HG02610 (cell line): Measurements from ENCODE around the gene CEACAM21.
A peak's percentile ranks its signal among the peaks of the same experiment; 100 is the strongest.
"Not testable (repeated sequence)": the region's sequence is repeated elsewhere in the genome, so short reads cannot be mapped to it uniquely, and the experiment has no call there.

ENCODE experiments used
- ATAC-seq: cut with Tn5 transposase; IDR thresholded peaks from one replicate; pipeline ENCODE4 v1.9.1; 2021; ENCODE audit warnings: mild to moderate bottlenecking, moderate library complexity; ENCODE audit not compliant: unreplicated experiment

Gene CEACAM21

DNA sequence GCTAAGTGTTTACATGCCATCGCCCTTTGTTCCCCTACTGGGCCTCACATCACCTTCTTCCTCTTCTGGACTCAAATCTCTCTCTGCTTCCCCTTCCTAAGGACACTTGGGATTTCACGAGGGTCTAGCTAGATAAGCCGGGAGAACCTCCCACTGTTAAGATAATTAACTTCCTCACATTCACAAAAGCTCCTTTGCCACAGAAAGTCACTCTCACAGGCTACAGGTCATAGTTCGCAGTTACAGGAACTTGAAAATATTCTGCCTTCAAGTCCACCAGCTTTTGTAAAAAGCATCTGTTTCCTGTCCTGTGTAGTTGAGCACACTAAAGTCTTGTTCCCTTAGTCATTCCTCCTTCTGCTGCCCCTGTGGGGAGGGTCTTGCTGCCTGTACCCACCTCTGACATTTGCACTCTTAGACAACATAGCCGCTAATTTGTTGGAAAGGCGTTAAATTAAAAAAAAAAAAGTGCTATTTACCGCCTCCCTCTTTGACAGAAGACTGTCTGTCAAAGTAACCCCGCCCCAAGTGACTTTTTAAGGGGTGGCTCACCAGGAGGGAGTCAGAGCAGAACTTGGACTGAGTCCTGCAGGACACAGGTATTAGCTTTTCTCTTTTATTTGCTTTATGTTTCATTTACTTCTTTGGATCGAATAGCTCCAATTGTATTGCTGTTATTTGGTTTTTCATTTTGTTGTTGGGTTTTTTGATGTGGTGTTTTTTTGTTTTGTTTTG, 26.8 kb upstream of the CEACAM21 start:
- ATAC-seq, result peak; percentile 52

GRCh38 chr19:41549884-41550283, 26.1 kb upstream of the CEACAM21 start:
- ATAC-seq, result no peak

- no peak for ATAC-seq
Observed at GRCh38 chr19:41551212-41551610, 24.8 kb upstream of the CEACAM21 start.

GRCh38 chr19:41551711-41552110, 24.3 kb upstream of the CEACAM21 start:
- no peak for ATAC-seq

DNA sequence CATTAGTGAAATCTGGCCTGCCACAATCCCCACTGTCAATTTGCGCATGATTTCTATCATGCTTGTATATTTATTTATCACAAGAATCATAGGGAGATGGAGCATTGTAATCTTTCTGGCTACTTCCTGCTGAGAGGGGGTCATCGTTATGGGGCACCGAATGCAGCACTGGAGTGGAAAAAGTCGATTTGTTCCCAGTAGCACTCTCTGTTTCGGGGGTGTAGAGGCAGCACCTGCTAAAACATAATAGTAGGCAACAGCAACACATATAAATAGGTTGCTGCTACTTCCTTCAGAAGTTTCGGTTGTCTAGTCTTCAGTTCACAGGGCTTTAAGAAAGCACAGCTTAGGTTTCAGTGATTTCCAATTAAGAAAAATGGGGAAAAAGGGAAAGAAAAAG, 23.4 kb upstream of the CEACAM21 start:
- ATAC-seq, result no peak

- no peak for ATAC-seq
Observed at GRCh38 chr19:41553804-41554203, 22.2 kb upstream of the CEACAM21 start.

DNA sequence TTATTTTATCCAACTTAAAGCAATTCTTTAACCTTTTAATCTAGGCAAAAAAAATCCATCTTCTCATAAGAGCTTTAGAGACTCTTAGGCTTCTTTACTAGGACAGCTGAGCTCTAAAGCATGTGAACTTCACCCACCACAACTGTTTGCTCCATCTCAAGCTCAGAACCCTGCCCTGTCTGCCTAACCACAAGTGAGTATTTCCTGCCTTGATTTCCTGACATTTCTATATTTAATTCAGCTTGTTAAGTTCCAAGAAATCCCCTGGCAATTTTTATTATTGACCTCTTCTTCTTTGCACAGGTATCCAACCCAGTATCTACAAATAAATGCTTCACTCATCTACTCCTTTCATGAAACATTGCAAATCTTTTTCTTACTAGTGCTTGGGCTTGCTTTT, 21.1 kb upstream of the CEACAM21 start:
- ATAC-seq, result no peak

DNA sequence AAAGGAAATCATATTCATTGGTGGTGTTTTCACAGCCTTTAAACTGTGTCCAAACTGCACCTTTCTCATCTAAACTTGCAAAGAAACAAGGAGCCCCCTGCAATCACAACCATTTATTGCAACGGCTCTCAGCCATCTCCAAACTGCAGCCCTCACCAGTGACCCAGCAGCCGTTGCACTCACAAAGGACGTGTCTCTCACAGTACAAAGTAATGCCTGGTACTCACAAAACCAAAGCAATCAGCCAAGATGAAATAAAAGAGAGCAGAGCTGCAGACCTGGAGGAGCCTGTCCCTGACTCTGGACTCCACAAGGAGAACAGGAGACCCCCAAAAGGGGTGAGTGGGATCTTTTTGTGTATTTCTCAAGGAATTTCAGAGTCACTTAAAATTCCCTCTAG, 20.2 kb upstream of the CEACAM21 start:
- ATAC-seq, result no peak

DNA sequence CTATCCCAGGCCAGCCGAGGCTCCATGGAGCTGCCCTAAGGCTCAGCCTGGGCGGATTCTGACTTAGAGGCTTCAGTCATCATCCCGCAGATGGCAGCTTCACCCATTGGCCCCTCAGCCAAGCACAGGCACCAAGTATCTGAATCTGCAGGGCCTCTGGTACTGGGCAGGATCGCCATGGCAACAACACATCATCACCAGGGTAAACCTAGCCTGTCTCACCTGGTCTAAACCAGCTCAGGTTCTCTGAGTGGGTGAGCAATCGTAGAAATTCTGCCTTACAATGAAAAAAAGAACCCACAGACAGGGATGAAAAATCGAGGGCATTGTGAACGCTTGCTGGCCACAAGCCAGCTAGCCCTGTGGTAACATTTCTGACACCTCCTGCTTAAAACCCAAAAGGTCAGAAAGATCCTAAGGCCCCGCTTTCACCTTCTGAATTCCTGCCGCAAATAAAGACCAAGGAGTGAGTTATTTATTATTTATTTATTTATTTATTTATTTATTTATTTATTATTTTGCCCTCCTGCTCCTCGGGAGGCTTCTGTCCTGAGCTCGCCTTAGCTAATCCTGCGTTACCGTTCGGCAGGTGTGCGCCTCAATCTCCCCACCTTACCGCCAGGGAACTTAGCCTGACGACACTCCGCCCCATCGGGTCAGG, 12.0 kb upstream of the CEACAM21 start:
- peak; percentile 18 for ATAC-seq

- no peak for ATAC-seq
Observed at GRCh38 chr19:41564515-41565378, 11.2 kb upstream of the CEACAM21 start.

DNA sequence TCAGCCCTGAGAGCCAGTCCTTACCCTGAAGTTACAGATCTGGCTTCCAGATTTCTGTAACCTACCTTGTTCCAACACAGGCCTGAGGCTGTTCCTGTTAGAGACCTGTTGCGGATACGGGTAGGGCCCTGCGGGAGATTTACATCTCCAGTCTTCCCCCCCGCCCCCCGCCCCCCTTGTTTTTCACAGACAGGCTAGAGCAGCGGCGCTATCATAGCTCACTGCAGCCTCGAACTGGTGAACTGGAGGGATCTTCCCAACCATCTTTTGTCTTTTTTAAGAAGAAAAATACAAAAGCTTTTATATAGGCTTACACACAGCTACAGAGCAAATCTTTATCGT, 10.6 kb upstream of the CEACAM21 start:
- ATAC-seq, result no peak

GRCh38 chr19:41566001-41566400, 10.0 kb upstream of the CEACAM21 start:
- no peak for ATAC-seq

GRCh38 chr19:41569481-41570150, 6.3 kb upstream of the CEACAM21 start:
- ATAC-seq, result no peak

DNA sequence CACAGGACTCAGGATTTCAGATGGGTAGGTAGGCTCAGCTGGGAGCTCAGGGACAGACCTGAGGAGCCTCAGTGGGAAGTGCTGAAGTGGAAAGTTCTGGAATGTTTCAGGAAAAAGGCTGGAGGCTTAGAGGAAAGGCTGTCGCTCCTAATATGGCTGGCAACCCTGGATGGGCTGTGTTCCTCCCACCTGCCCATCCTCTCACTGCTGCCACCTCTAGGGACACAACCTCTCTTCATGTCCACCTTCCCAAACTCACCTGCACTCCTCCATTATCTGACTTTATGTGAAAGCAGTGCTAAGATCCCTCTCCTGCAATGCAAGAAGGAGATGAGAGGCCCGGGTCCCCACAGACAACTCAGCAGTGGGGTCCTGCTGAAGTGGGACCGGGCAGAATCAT, 5.8 kb upstream of the CEACAM21 start:
- ATAC-seq, result no peak

- ATAC-seq, result no peak
Observed at GRCh38 chr19:41570639-41571112, 5.3 kb upstream of the CEACAM21 start.

DNA sequence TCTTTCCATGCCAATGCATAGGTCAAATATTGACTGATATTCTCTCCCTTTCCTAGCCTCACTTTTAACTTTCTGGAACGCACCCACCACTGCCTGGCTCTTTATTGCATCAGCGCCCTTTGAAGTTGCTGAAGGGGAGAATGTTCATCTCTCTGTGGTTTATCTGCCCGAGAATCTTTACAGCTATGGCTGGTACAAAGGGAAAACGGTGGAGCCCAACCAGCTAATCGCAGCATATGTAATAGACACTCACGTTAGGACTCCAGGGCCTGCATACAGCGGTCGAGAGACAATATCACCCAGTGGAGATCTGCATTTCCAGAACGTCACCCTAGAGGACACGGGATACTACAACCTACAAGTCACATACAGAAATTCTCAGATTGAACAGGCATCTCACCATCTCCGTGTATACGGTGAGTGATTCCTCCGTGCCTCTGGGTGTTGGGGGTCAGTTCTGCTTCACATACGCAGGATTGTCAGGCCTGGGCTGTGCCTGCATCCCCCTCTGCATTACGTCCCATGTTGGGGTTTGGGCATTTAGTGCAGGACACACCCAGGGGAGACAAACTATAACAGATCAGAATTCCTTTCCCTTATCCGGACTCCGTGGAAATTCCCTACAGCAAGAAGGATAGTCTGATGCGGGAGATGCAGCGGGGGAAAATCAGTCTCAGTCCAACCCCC, 1.3 kb downstream of the CEACAM21 start:
- no peak for ATAC-seq

- ATAC-seq, result no peak
Observed at GRCh38 chr19:41577833-41578232, 1.9 kb downstream of the CEACAM21 start.

- ATAC-seq, result no peak
Observed at GRCh38 chr19:41578886-41579285, 2.9 kb downstream of the CEACAM21 start.

- ATAC-seq, result not testable (repeated sequence)
Observed at GRCh38 chr19:41581068-41581467, 5.1 kb downstream of the CEACAM21 start.

DNA sequence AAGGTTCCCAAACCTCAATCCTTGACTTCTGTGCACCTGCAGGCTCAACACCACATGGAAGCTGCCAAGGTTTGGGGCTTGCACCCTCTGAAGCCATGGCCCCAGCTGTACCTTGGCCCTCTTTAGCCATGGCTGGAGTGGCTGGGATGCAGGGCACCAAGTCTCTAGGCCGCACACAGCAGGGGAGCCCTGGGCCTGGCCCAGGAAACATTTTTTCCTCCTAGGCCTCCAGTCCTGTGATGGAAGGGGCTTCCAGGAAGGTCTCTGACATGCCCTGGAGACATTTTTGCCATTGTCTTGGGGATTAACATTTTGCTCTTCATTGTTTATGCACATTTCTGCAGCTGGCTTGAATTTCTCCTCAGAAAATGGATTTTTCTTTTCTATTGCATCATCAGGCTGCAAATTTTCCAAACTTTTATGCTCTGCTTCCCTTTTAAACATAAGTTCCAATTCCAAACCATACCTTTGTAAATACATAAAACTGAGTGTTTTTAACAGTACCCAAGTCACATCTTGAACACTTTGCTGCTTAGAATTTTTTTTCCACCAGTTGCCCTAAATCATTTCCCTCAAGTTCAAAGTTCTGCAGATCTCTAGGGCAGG, 6.7 kb downstream of the CEACAM21 start:
- ATAC-seq, result not testable (repeated sequence)
